ENCODE measurements around the gene ZDHHC3.

Gene ZDHHC3

DNA sequence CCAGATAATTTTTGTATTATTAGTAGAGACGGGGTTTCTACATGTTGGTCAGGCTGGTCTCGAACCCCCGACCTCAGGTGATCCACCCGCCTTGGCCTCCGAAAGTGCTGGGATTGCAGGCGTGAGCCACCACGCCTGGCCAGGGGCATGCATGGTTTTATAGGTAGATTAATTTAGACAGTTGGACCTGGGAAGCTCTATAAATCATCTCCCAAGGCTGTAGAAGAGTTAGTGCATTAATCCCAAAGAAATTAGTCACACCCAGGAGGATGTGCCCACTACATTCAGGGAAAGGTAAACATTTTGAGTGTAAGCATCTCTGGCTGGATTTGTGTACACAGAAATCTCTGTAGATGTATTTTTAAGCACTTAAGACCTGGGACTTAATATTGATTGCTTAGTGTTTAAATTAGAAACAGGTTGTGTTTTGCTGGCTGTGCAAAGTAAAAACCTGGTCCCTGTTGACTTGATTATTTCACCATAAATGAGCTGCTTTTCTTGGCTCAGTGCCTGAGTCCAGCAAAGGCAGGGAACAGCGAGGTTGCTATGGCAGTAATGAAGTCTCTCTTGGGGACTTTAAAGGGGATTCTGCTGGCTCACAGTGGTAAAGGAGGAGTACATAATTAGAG is 19.3 kb upstream of the ZDHHC3 start:
- Histone ChIP-seq H3K4me3 (ENCODE audit: low read depth, low read length, poor library complexity, severe bottlenecking) (no peak overlapping the region), H3K79me2 (ENCODE audit: insufficient read depth, low read length) (no peaks in the 10 kb centered on the region), H4K20me1 (ENCODE audit: insufficient read depth, low read length) (no peaks in the 10 kb centered on the region), H3K27ac (ENCODE audit: low read depth, low read length, poor library complexity, severe bottlenecking) (no peak overlapping the region), H3K27me3 (ENCODE audit: insufficient read depth, low read length) (no peaks in the 10 kb centered on the region), H3K9ac (ENCODE audit: low read length) (no peak overlapping the region), H3K4me1 (ENCODE audit: insufficient read depth, low read length, severe bottlenecking) (no peaks in the 10 kb centered on the region), H3K9me2 (ENCODE audit: low read depth, low read length) (no peaks in the 10 kb centered on the region), H3F3A (ENCODE audit: insufficient read depth, low read length) (no peaks in the 10 kb centered on the region), H3K36me3 (ENCODE audit: insufficient read depth, low read length) (peaks cover 93% of the 10 kb centered on the region), H3K9me3 (ENCODE audit: low read length) (no peaks in the 10 kb centered on the region), H2AFZ (ENCODE audit: low read length) (no peak overlapping the region), H3K4me2 (ENCODE audit: low read length) (no peak overlapping the region)
- no peak for TF ChIP-seq EZH2 (IDR thresholded peaks at IDR 0.05; ENCODE audit: borderline replicate concordance, low read length)
- TF ChIP-seq, protein P1, sequence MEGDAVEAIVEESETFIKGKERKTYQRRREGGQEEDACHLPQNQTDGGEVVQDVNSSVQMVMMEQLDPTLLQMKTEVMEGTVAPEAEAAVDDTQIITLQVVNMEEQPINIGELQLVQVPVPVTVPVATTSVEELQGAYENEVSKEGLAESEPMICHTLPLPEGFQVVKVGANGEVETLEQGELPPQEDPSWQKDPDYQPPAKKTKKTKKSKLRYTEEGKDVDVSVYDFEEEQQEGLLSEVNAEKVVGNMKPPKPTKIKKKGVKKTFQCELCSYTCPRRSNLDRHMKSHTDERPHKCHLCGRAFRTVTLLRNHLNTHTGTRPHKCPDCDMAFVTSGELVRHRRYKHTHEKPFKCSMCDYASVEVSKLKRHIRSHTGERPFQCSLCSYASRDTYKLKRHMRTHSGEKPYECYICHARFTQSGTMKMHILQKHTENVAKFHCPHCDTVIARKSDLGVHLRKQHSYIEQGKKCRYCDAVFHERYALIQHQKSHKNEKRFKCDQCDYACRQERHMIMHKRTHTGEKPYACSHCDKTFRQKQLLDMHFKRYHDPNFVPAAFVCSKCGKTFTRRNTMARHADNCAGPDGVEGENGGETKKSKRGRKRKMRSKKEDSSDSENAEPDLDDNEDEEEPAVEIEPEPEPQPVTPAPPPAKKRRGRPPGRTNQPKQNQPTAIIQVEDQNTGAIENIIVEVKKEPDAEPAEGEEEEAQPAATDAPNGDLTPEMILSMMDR (IDR thresholded peaks at IDR 0.05; ENCODE audit: low read length) = no peak

DNA sequence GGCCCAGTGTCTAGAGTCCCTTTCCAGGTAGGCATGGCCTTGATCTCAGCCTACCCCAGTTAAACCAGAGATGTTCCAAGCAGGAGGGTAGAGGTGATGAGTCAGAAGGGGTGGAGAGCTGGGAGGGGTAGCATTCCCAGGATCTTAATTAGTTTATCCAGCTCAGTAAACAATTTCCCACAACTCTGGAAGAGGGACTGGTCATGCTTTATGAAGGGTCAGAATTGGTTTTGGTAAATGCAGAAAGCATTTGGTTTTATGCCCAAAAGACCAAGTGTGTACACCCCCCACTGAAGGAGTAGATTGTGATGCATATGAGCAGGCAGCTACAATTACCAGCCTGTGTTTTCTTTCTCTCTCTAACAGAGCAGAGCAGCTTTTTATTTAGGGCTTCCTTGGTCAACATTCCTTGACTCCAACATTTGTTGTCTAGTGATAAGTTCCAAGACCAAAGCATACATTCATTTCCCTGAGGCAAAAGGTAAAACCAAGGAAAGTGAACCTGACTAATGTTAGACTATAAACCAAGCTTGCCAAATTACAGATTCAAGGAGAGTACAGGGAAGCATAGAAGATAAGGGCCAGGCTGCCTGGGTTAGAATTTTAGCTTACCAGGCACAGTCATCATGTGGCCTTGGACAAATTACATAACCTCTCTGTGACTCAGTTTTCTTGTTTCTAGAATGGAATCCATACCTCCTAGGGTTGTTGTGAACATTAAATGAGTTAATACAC is 17.7 kb upstream of the ZDHHC3 start:
- 0 out of 2 replicates have a peak, but pooled peaks cover 3% of the 10 kb centered on the region for H3K79me2 ChIP-seq (ENCODE audit: insufficient read depth, low read length)
- no peaks in the 10 kb centered on the region for H3K27me3 ChIP-seq (ENCODE audit: insufficient read depth, low read length)
- no peaks in the 10 kb centered on the region for H3K4me1 ChIP-seq (ENCODE audit: insufficient read depth, low read length, severe bottlenecking)
- H3K4me3 ChIP-seq (ENCODE audit: low read depth, low read length, poor library complexity, severe bottlenecking) = no peak overlapping the region
- H3F3A ChIP-seq (ENCODE audit: insufficient read depth, low read length) = no peaks in the 10 kb centered on the region
- H3K27ac ChIP-seq (ENCODE audit: low read depth, low read length, poor library complexity, severe bottlenecking) = no peak overlapping the region
- no peaks in the 10 kb centered on the region for H3K9me2 ChIP-seq (ENCODE audit: low read depth, low read length)
- TF ChIP-seq EZH2 (IDR thresholded peaks at IDR 0.05; ENCODE audit: borderline replicate concordance, low read length) = no peak
- TF ChIP-seq, protein P1 (IDR thresholded peaks at IDR 0.05; ENCODE audit: low read length) = no peak
- H4K20me1 ChIP-seq (ENCODE audit: insufficient read depth, low read length) = no peaks in the 10 kb centered on the region
- H3K36me3 ChIP-seq (ENCODE audit: insufficient read depth, low read length) = peaks cover 91% of the 10 kb centered on the region
- H3K9me3 ChIP-seq (ENCODE audit: low read length) = no peaks in the 10 kb centered on the region
- no peak overlapping the region for H3K4me2 ChIP-seq (ENCODE audit: low read length)
- H2AFZ ChIP-seq (ENCODE audit: low read length) = no peak overlapping the region
- H3K9ac ChIP-seq (ENCODE audit: low read length) = no peak overlapping the region

DNA sequence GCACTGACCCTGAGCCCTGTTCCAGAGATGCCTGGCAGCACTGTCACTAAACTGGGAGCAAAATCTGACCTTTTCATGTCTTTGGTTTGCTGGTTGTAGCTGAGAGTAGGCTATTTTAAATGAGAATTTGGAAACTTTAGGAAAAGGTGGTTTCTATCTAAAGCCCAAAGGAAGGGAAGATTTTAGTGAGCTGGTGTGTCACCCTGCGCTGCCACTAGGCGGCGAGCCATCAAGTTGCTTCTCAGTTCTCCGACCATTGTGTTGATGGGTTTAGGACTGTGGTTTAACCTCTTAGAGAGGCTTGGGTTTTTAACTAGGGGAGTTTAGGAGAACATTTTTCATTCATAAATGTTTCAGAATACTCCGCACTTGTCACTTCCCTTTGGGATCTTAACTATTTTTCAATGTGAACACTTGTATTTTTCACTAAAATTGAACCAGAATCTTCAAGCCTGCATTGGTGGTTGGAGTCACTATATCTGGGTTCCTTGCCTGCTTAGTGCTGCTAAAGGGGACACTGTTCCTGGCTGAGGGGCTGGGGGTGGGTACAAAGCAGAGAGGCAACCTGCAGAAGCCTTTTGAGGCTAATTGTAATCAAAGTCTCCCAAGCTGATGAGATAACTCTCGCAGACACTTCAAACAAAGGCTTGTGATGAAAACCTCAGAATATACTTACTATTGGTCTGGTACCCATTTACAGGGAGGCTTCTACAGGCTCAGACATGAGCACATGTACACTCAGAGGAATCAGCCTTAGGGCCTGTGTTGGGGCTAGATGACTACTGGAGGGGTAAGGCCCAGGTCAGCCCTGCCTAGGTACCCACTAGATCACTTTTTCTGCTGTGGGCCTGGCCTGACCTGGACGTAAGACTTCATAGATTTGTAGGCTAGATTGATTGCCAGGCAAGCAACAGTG is 16.8 kb upstream of the ZDHHC3 start:
- H3K9me3 ChIP-seq (ENCODE audit: low read length) = no peaks in the 10 kb centered on the region
- peaks cover 83% of the 10 kb centered on the region for H3K36me3 ChIP-seq (ENCODE audit: insufficient read depth, low read length)
- no peak overlapping the region for H3K27ac ChIP-seq (ENCODE audit: low read depth, low read length, poor library complexity, severe bottlenecking)
- TF ChIP-seq EZH2 (IDR thresholded peaks at IDR 0.05; ENCODE audit: borderline replicate concordance, low read length) = no peak
- TF ChIP-seq, protein P1 (IDR thresholded peaks at IDR 0.05; ENCODE audit: low read length) = peak; percentile 87
- H3K9ac ChIP-seq (ENCODE audit: low read length) = no peak overlapping the region
- no peaks in the 10 kb centered on the region for H3K4me1 ChIP-seq (ENCODE audit: insufficient read depth, low read length, severe bottlenecking)
- H3K79me2 ChIP-seq (ENCODE audit: insufficient read depth, low read length) = peaks cover 3% of the 10 kb centered on the region; the same call in 1 of the 2 replicates
- H3K4me2 ChIP-seq (ENCODE audit: low read length) = no peak overlapping the region
- no peaks in the 10 kb centered on the region for H3K9me2 ChIP-seq (ENCODE audit: low read depth, low read length)
- H3F3A ChIP-seq (ENCODE audit: insufficient read depth, low read length) = no peaks in the 10 kb centered on the region
- no peaks in the 10 kb centered on the region for H3K27me3 ChIP-seq (ENCODE audit: insufficient read depth, low read length)
- no peak overlapping the region for H3K4me3 ChIP-seq (ENCODE audit: low read depth, low read length, poor library complexity, severe bottlenecking)
- H4K20me1 ChIP-seq (ENCODE audit: insufficient read depth, low read length) = no peaks in the 10 kb centered on the region
- no peak overlapping the region for H2AFZ ChIP-seq (ENCODE audit: low read length)

Measured in OCI-LY1 (cell line).